Keratinocyte (primary cell): Measurements from ENCODE around the gene KMT2E. TPM values are rescaled to one million over a fixed set of nuclear protein-coding genes. Genes with fewer than 3 reads are reported as not detected.

Experiments
- DNase-seq: peaks from one replicate; pipeline ENCODE4 v3.0.0-alpha.2; 2011; ENCODE audit warnings: low read depth, missing footprints, low spot score
- FAIRE-seq: peaks from 2 replicates; lab custom pipeline; 2011; peaks lifted over from hg19 to GRCh38; lab: Jason Lieb, UNC
- H2AFZ ChIP-seq: 2 replicates; pipeline ENCODE4 v1.6.0; 2012; ENCODE audit warnings: low read length, control low read depth, inconsistent platforms; ENCODE audit not compliant: control insufficient read depth
- H3K27ac ChIP-seq: 2 replicates; pipeline ENCODE4 v1.5.1; 2011; ENCODE audit warnings: low read length; ENCODE audit not compliant: control insufficient read depth, insufficient read depth
- H3K27me3 ChIP-seq: 3 replicates; pipeline ENCODE4 v1.6.0; 2011; ENCODE audit warnings: low read length; ENCODE audit not compliant: control insufficient read depth, insufficient read depth; ENCODE audit errors: extremely low read depth
- H3K36me3 ChIP-seq, 2 experiments: 2 replicates in 1 of 2; 3 replicates in 1 of 2; pipeline ENCODE4 v1.5.1; 2011; ENCODE audit warnings: low read length in 2 of 2, mild to moderate bottlenecking in 1 of 2; ENCODE audit not compliant: control insufficient read depth in 2 of 2, insufficient read depth in 2 of 2; ENCODE audit errors: extremely low read depth in 1 of 2
- H3K4me1 ChIP-seq: 3 replicates; pipeline ENCODE4 v1.5.1; 2011; ENCODE audit warnings: low read length; ENCODE audit not compliant: control insufficient read depth, insufficient read depth; ENCODE audit errors: extremely low read depth
- H3K4me2 ChIP-seq: 3 replicates; pipeline ENCODE4 v1.6.0; 2011; ENCODE audit warnings: low read depth, low read length; ENCODE audit not compliant: control insufficient read depth, insufficient read depth; ENCODE audit errors: extremely low read depth
- H3K4me3 ChIP-seq, 3 experiments: fragments of 200-600 bp in 1 of 3; sonication (generic) in 1 of 3; 2 replicates in 2 of 3; 3 replicates in 1 of 3; pipeline ENCODE4 v1.5.1; 2011 to 2016; ENCODE audit warnings: low read length in 3 of 3, mild to moderate bottlenecking in 3 of 3, control low read depth in 2 of 3, inconsistent platforms in 1 of 3, low read depth in 1 of 3, mixed read lengths in 1 of 3, mixed run types in 1 of 3, moderate library complexity in 1 of 3; ENCODE audit not compliant: control insufficient read depth in 2 of 3, insufficient read depth in 2 of 3; ENCODE audit errors: extremely low read depth in 1 of 3
- H3K79me2 ChIP-seq: 2 replicates; pipeline ENCODE4 v1.6.0; 2012; ENCODE audit warnings: low read length; ENCODE audit not compliant: control insufficient read depth, insufficient read depth
- H3K9ac ChIP-seq: 3 replicates; pipeline ENCODE4 v1.6.0; 2011; ENCODE audit warnings: low read length; ENCODE audit not compliant: control insufficient read depth, insufficient read depth; ENCODE audit errors: extremely low read depth
- H3K9me1 ChIP-seq: 3 replicates; pipeline ENCODE4 v1.6.0; 2011; ENCODE audit warnings: low read length; ENCODE audit not compliant: control insufficient read depth, insufficient read depth; ENCODE audit errors: extremely low read depth
- H3K9me3 ChIP-seq: 2 replicates; pipeline ENCODE4 v1.5.1; 2012; ENCODE audit warnings: low read depth, low read length; ENCODE audit not compliant: control insufficient read depth
- H4K20me1 ChIP-seq: 3 replicates; pipeline ENCODE4 v1.6.0; 2011; ENCODE audit warnings: low read length; ENCODE audit not compliant: control insufficient read depth, insufficient read depth; ENCODE audit errors: extremely low read depth
- EZH2 ChIP-seq: IDR thresholded peaks from one replicate; pipeline ENCODE4 v1.6.1; 2012; ENCODE audit warnings: inconsistent platforms, mild to moderate bottlenecking, low read length, moderate library complexity
- dilution Hi-C: fragments of 300-500 bp; cut with MboI; formaldehyde crosslinking; loops from one replicate; pipeline ENCODE4 v1.7.0; 2020; ENCODE audit warnings: low sequenced_read_pairs; ENCODE audit not compliant: extremely low pct_ligation_motif_present
- polyA plus RNA-seq, 5 experiments: library from polyadenylated mRNA; depleted of rRNA in 3 of 5; stranded (reverse) in 3 of 5; stranded (forward) in 1 of 5; unstranded in 1 of 5; fragments of >200 nt; gene quantifications; 1 replicate in 1 of 5; 2 replicates in 3 of 5; 3 replicates in 1 of 5; pipeline versions ENCODE4 v1.2.1 to v1.2.3, GENCODE V29; 2011 to 2012; ENCODE audit warnings: missing spikeins in 2 of 5, low read depth in 1 of 5, low replicate concordance in 1 of 5
- TF ChIP-seq, protein P1 (sequence below), 3 experiments: IDR thresholded peaks in 1 of 3; conservative IDR thresholded peaks in 1 of 3; optimal IDR thresholded peaks in 1 of 3; 2 replicates in 2 of 3; 3 replicates in 1 of 3; pipeline versions ENCODE3 to v1.5.1; 2011; ENCODE audit warnings: low read length in 3 of 3, mild to moderate bottlenecking in 3 of 3, moderate library complexity in 2 of 3, control low read depth in 1 of 3, inconsistent platforms in 1 of 3; ENCODE audit not compliant: insufficient read depth in 2 of 3; ENCODE audit errors: extremely low read depth in 1 of 3

KMT2E gene
- polyA plus RNA-seq, 1 donor (not counting 4 experiments of a cell fraction or from before 2014, with no cell fraction given): 12.9 TPM

- peaks cover 31% of the 10 kb centered on the region for H3K4me1 ChIP-seq
- FAIRE-seq (no peak), DNase-seq (no peak)
- H3K9me1 ChIP-seq: peaks cover 2% of the 10 kb centered on the region
- H2AFZ ChIP-seq: no peak overlapping the region
- H3K27ac ChIP-seq: no peak overlapping the region
- TF ChIP-seq, protein P1, sequence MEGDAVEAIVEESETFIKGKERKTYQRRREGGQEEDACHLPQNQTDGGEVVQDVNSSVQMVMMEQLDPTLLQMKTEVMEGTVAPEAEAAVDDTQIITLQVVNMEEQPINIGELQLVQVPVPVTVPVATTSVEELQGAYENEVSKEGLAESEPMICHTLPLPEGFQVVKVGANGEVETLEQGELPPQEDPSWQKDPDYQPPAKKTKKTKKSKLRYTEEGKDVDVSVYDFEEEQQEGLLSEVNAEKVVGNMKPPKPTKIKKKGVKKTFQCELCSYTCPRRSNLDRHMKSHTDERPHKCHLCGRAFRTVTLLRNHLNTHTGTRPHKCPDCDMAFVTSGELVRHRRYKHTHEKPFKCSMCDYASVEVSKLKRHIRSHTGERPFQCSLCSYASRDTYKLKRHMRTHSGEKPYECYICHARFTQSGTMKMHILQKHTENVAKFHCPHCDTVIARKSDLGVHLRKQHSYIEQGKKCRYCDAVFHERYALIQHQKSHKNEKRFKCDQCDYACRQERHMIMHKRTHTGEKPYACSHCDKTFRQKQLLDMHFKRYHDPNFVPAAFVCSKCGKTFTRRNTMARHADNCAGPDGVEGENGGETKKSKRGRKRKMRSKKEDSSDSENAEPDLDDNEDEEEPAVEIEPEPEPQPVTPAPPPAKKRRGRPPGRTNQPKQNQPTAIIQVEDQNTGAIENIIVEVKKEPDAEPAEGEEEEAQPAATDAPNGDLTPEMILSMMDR (optimal IDR thresholded peaks at IDR 0.05 in 1 of 3, IDR thresholded peaks at IDR 0.05 in 1 of 3, conservative IDR thresholded peaks at IDR 0.05 in 1 of 3; ENCODE audit: extremely low read depth in 1 of 3, insufficient read depth in 2 of 3, low read length in 3 of 3): no peak
- TF ChIP-seq EZH2: no peak
- dilution Hi-C loops: no loop called here
- H3K4me2 ChIP-seq: no peak overlapping the region
- H3K79me2 ChIP-seq: no peaks in the 10 kb centered on the region
- H3K27me3 ChIP-seq: no peaks in the 10 kb centered on the region
- H4K20me1 ChIP-seq: no peaks in the 10 kb centered on the region
- no peaks in the 10 kb centered on the region for H3K9me3 ChIP-seq
- H3K9ac ChIP-seq: no peak overlapping the region
- H3K4me3 ChIP-seq: no peak overlapping the region
- H3K36me3 ChIP-seq: no peaks in the 10 kb centered on the region
These were observed 48.0 kb upstream of the KMT2E start for GRCh38 chr7:104966022-104966421.

- no peak for DNase-seq
- H3K9me3 ChIP-seq: no peaks in the 10 kb centered on the region
- H4K20me1 ChIP-seq: no peaks in the 10 kb centered on the region
- H3K27me3 ChIP-seq: no peaks in the 10 kb centered on the region
- H2AFZ ChIP-seq: no peak overlapping the region
- FAIRE-seq: no peak
- no peak overlapping the region for H3K27ac ChIP-seq
- H3K4me2 ChIP-seq: no peak overlapping the region
- no peak for TF ChIP-seq EZH2
- TF ChIP-seq, protein P1 (optimal IDR thresholded peaks at IDR 0.05 in 1 of 3, IDR thresholded peaks at IDR 0.05 in 1 of 3, conservative IDR thresholded peaks at IDR 0.05 in 1 of 3; ENCODE audit: extremely low read depth in 1 of 3, insufficient read depth in 2 of 3, low read length in 3 of 3): no peak
- dilution Hi-C loops: no loop called here
- H3K4me3 ChIP-seq: no peak overlapping the region
- H3K79me2 ChIP-seq: no peaks in the 10 kb centered on the region
- H3K9ac ChIP-seq: no peak overlapping the region
- H3K4me1 ChIP-seq: peaks cover 33% of the 10 kb centered on the region
- H3K36me3 ChIP-seq: no peaks in the 10 kb centered on the region
- H3K9me1 ChIP-seq: no peaks in the 10 kb centered on the region
These were observed 46.9 kb upstream of the KMT2E start for GRCh38 chr7:104967088-104967487.
